Stimulated activated CD8-positive, alpha-beta memory T cell treated with anti-CD3 and anti-CD28 coated beads, Interleukin-12 subunit alpha, Interleukin-12 subunit beta, amount 100 ng/mL, for 24 hours (primary cell): Measurements from ENCODE around the gene GSTO2.

Experiments used
- DNase-seq: peaks from one replicate; pipeline ENCODE4 v3.0.0-alpha.2; 2020; ENCODE audit errors: extremely low read depth

Gene GSTO2

GRCh38 chr10:104307576-104308438 lies 38.8 kb downstream of the GSTO2 start:
- DNase-seq = no peak

GRCh38 chr10:104308439-104308903 lies 39.5 kb downstream of the GSTO2 start:
- no peak for DNase-seq

GRCh38 chr10:104309980-104310978 lies 41.3 kb downstream of the GSTO2 start:
- DNase-seq = no peak

- no peak for DNase-seq
Measured at GRCh38 chr10:104311184-104311720, 42.3 kb downstream of the GSTO2 start.

GRCh38 chr10:104314591-104315485 lies 45.9 kb downstream of the GSTO2 start:
- no peak for DNase-seq

GRCh38 chr10:104315486-104315921 lies 46.5 kb downstream of the GSTO2 start:
- DNase-seq = no peak

GRCh38 chr10:104316321-104317099 lies 47.5 kb downstream of the GSTO2 start:
- DNase-seq = no peak

GRCh38 chr10:104317269-104317710 lies 48.3 kb downstream of the GSTO2 start:
- DNase-seq = no peak

- DNase-seq = no peak
Measured at GRCh38 chr10:104317726-104318299, 48.8 kb downstream of the GSTO2 start.

- no peak for DNase-seq
Measured at GRCh38 chr10:104318326-104318725, 49.3 kb downstream of the GSTO2 start.

GRCh38 chr10:104318810-104319741 lies 50.1 kb downstream of the GSTO2 start:
- no peak for DNase-seq

- no peak for DNase-seq
Measured at GRCh38 chr10:104321226-104321625, 52.2 kb downstream of the GSTO2 start.

GRCh38 chr10:104321725-104322415 lies 52.9 kb downstream of the GSTO2 start:
- no peak for DNase-seq

GRCh38 chr10:104322416-104322782 lies 53.4 kb downstream of the GSTO2 start:
- no peak for DNase-seq

GRCh38 chr10:104323085-104323484 lies 54.1 kb downstream of the GSTO2 start:
- no peak for DNase-seq

GRCh38 chr10:104323760-104324201 lies 54.8 kb downstream of the GSTO2 start:
- DNase-seq = no peak

GRCh38 chr10:104324221-104324686 lies 55.3 kb downstream of the GSTO2 start:
- DNase-seq = no peak

GRCh38 chr10:104324931-104325330 lies 55.9 kb downstream of the GSTO2 start:
- DNase-seq = no peak
